Measurements from ENCODE around the gene CFHR4.
"Not testable (repeated sequence)": the region's sequence is repeated elsewhere in the genome, so short reads cannot be mapped to it uniquely, and the experiment has no call there.

CFHR4 gene

GRCh38 chr1:196887515-196888239 lies at the start of gene CFHR4:
CFHR4 (plus strand) TSS chr1:196888052; CDS start chr1:196888151, 99 bp downstream.
- no peak for DNase-seq (ENCODE audit: low spot score)

- DNase-seq (ENCODE audit: low spot score) = not testable (repeated sequence)
Observed at GRCh38 chr1:196849613-196850492, 38.0 kb upstream of the CFHR4 start.

DNA sequence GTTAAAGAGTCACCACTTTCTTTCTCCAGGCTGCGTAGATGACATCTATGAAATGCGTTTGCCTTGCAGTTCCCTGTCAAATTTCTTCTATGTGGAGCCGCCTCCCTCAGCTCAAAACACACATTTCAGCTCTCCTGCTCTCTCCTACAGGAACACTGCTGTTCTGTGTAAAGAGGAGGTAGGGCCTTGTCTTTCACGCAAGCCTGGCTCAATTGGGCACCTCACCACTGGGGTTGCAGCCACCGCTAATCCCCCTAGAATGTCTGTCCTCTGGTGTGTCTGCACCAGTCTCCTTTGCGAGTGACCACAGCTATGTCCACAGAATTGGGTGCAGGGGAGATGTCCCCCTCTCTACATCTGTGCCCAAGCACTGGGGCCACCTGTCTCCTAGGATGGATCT lies 31.8 kb upstream of the CFHR4 start:
- no peak for DNase-seq (ENCODE audit: low spot score)

DNA sequence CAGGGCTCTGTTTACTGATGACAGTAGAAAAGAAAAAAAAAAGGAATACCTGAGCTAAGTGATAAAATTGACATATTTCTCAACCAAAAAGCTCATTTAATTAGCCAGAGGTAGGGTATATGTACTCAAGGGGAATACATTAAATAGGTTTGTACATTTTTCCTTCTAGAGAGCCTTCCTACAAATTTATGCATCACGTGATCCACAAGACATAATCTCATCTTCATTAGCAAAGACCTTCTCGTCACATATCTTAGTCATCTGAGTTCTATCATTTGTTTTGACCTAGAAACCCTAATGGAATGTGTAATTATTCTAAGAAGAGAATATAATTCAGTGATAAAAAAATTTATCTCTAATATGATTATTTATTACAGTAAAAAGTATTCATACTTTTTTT lies 30.7 kb upstream of the CFHR4 start:
- DNase-seq (ENCODE audit: low spot score) = no peak

DNA sequence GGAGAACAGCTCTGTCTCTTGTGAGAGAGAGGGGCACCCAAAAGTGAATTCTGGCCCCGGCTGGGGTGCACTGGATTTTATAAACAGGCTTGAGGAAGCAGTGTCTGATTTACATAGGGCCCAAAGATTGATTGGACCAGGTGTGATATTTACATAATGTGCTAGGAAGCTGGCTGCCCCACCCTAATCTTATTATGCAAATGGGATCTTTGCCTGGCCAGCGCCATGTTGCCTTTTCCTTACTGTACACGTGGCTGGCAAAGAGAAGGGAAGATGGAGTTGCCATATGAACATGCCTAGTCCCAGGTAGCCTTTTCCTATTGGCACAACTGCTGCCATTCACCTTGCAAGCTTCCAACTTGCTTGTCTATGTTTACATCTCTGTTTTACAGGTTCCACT lies 29.0 kb upstream of the CFHR4 start:
- DNase-seq (ENCODE audit: low spot score) = no peak

GRCh38 chr1:196860323-196860884 lies 27.4 kb upstream of the CFHR4 start:
- DNase-seq (ENCODE audit: low spot score) = no peak

GRCh38 chr1:196861429-196861828 lies 26.4 kb upstream of the CFHR4 start:
- no peak for DNase-seq (ENCODE audit: low spot score)

- DNase-seq (ENCODE audit: low spot score) = no peak
Observed at GRCh38 chr1:196866974-196867373, 20.9 kb upstream of the CFHR4 start.

DNA sequence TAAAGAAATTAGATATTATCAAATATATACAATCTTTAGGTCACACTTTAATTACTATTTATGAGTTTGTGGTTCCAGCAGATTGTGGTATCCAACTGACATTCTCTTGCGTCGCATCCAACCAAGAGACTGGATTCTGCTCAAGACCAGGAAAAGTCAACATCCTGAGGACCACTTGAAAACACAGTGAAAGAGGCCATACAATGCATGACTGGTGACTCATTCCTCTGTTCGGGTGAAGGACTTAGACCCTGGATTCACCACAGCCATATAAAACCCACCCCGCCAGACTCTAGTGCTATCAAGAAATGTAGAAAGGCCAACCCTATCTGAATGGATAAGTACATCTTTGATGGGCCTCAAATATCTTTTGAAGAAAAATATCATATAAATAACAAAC lies 14.5 kb upstream of the CFHR4 start:
- no peak for DNase-seq (ENCODE audit: low spot score)

DNA sequence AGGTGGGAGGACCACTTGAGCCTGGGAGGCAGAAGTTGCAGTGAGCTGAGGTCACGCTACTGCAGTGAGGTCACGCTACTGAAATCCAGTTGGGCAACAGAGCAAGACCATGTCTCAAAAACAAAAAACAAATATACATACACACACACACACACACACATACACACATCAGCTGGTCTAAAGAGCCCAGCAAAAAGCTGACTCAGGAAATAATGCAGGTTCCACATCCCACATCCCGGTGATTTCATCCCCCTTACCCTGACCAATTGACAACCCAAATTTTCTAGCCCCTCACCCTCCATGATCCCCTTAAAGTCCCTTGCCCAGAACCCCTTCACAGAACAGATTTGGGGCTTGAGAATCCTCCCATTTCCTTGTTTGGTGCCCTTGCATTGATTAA lies 11.9 kb upstream of the CFHR4 start:
- no peak for DNase-seq (ENCODE audit: low spot score)

DNA sequence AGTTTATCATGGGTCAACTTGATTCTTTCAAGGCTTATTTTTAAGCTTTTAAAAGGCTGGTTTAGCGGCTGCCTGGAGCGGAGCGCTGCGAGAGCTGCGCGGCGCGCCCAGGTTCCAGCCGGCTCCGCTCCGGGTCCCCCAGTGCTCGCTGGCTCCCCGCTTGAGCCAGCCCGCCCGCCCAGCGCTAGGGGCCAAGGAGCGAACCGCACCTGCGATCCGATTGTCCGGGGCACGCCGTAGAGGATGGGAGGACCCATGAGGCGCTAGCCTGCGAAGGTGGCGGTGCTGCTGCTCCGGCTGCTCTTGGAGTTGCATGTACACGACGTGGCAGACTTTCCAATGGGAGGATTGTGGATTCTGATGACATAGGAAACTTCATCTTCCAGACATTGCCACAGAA lies 9.9 kb upstream of the CFHR4 start:
- no peak for DNase-seq (ENCODE audit: low spot score)

GRCh38 chr1:196886560-196886959 lies 1.3 kb upstream of the CFHR4 start:
- DNase-seq (ENCODE audit: low spot score) = not testable (repeated sequence)

DNA sequence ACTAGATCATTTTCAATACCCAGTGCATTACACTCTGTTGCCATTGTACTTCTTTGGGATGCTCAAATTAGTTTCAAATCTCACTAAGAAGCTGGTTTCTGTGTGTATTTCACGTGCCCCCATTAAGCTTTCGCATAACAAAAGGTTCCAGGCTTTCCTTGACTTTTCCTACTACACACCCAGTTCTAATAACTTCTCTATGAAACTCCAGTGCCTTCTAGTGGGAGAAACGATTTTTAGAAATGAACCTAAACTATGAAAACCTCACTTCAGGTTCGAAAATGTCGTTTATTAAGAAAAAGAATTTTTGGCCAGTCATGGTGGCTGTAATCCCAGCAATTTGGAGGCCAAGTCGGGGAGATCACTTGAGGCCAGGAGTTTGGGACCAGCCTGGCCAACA lies 2.8 kb downstream of the CFHR4 start:
- no peak for DNase-seq (ENCODE audit: low spot score)

GRCh38 chr1:196891251-196891650 lies 3.4 kb downstream of the CFHR4 start:
- no peak for DNase-seq (ENCODE audit: low spot score)

- DNase-seq (ENCODE audit: low spot score) = no peak
Observed at GRCh38 chr1:196896355-196896754, 8.5 kb downstream of the CFHR4 start.

- no peak for DNase-seq (ENCODE audit: low spot score)
Observed at GRCh38 chr1:196897158-196897828, 9.4 kb downstream of the CFHR4 start.

- no peak for DNase-seq (ENCODE audit: low spot score)
Observed at GRCh38 chr1:196902344-196902743, 14.5 kb downstream of the CFHR4 start.

DNA sequence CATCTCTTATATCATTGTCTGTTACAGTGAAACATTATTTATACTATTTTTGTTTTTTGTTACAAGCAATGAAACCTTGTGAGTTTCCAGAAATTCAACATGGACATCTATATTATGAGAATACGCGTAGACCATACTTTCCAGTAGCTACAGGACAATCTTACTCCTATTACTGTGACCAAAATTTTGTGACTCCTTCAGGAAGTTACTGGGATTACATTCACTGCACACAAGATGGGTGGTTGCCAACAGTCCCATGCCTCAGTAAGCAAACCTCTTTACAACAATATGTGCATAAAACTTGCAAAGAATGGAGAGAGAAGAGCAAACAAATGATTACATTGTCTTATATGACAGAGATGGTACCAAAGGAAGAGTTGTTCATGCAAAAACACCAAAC lies 22.4 kb downstream of the CFHR4 start:
- no peak for DNase-seq (ENCODE audit: low spot score)

- DNase-seq (ENCODE audit: low spot score) = not testable (repeated sequence)
Observed at GRCh38 chr1:196912283-196912682, 24.4 kb downstream of the CFHR4 start.

GRCh38 chr1:196926839-196927238 lies 39.0 kb downstream of the CFHR4 start:
- DNase-seq (ENCODE audit: low spot score) = not testable (repeated sequence)

DNA sequence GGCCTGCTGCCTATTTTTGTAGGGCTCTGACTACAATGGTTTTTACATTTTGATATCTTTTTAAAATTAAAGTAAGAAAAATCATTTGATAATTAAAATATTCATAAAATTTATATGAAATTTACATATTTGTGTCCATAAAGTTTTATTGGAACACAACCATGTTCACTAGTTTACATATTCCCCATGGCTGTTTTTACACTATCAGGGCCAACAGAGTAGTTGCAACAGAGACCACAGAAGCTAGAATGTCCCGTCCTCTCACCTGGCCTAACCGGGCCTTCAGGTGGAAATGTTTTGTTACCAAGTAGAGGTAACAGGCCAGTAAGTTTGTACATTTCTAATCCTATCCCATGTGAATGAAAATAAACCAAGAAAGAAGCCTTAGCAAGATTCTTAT lies 45.0 kb downstream of the CFHR4 start:
- not testable (repeated sequence) for DNase-seq (ENCODE audit: low spot score)

DNA sequence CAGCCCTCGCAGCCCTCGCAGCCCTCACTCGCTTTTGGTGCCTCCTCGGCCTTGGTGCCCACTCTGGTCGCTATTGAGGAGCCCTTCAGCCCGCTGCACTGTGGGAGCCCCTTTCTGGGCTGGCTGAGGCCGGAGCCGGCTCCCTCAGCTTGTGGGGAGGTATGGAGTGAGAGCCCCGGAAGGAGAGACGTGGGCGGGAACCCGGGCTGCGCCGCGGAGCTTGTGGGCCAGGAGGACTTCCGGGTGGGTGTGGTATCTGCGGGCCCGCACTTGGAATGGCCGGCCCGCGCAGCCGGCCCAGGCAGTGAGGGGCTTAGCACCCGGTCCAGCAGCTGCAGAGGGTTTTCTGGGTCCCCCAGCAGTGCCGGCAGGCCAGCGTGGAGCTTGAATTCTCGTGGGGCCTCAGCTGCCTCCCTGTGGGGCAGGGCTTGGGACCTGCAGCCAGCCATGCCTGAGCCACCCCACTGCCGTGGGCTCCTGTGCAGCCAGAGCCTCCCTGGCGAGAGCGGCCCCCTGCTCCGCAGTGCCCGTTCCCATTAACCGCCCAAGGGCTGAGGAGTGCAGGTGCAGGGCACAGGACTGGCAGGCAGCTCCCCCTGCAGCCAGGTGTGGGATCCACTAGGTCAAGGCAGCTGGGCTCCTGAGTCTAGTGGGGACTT lies 45.8 kb downstream of the CFHR4 start:
- no peak for DNase-seq (ENCODE audit: low spot score)

All from hematopoietic multipotent progenitor cell treated with erythropoietin and hydrocortisone succinate and interleukin-3 and kit ligand, for 15 days (in vitro differentiated cells).